Nephron progenitor cell (in vitro differentiated cells): Measurements from ENCODE around the gene PPFIA4.

Experiments used
- DNase-seq: peaks from one replicate; pipeline ENCODE4 v3.0.0; 2021
- H3K27ac Mint-ChIP-seq: 2 replicates; pipeline ENCODE4 v1.8.0; 2021; ENCODE audit warnings: mild to moderate bottlenecking, moderate library complexity, mixed read lengths
- H3K27me3 Mint-ChIP-seq: 2 replicates; pipeline ENCODE4 v1.8.0; 2021; ENCODE audit warnings: mild to moderate bottlenecking, low read depth, mixed read lengths; ENCODE audit not compliant: poor library complexity
- H3K36me3 Mint-ChIP-seq: 2 replicates; pipeline ENCODE4 v1.8.0; 2021; ENCODE audit warnings: low read depth, mixed read lengths
- H3K4me1 Mint-ChIP-seq: 2 replicates; pipeline ENCODE4 v1.8.0; 2021; ENCODE audit warnings: mixed read lengths
- H3K4me3 Mint-ChIP-seq: 2 replicates; pipeline ENCODE4 v1.8.0; 2021; ENCODE audit warnings: mild to moderate bottlenecking, moderate library complexity, mixed read lengths
- H3K9me3 Mint-ChIP-seq: 2 replicates; pipeline ENCODE4 v1.8.0; 2021; ENCODE audit warnings: mild to moderate bottlenecking, moderate library complexity, mixed read lengths
- TF ChIP-seq, protein P1 (sequence below): fragments of 200-600 bp; sonication (generic); IDR thresholded peaks from 2 replicates; pipeline ENCODE4 v1.5.0; 2021; ENCODE audit warnings: antibody characterized with exemption

PPFIA4 gene

DNA sequence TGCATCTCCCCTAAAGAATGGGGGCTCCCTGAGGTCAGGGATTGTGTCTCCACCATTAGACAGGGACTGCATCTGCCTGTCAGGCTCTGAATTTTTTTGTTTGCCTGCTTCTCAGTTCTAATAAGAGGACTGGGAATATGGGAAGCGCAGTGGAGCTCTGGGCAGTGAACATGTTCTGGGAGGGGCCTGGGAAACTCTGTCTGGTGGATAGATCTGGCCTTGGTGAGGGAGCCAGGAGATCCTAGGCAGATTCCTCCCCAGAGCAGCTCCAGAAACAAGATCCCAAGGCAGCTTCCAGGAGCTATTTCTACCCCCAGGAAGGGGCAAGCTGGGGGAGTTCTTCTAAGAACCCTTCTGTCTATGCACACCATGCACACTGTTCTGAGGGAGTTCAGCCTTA lies 72.2 kb downstream of the PPFIA4 start:
- Mint-ChIP-seq H3K9me3 (peaks cover 44% of the 10 kb centered on the region), H3K4me3 (no peak overlapping the region), H3K36me3 (peaks cover 25% of the 10 kb centered on the region), H3K4me1 (peaks cover 29% of the 10 kb centered on the region), H3K27ac (no peak overlapping the region), H3K27me3 (peaks cover 5% of the 10 kb centered on the region)
- DNase-seq = no peak
- TF ChIP-seq, protein P1, sequence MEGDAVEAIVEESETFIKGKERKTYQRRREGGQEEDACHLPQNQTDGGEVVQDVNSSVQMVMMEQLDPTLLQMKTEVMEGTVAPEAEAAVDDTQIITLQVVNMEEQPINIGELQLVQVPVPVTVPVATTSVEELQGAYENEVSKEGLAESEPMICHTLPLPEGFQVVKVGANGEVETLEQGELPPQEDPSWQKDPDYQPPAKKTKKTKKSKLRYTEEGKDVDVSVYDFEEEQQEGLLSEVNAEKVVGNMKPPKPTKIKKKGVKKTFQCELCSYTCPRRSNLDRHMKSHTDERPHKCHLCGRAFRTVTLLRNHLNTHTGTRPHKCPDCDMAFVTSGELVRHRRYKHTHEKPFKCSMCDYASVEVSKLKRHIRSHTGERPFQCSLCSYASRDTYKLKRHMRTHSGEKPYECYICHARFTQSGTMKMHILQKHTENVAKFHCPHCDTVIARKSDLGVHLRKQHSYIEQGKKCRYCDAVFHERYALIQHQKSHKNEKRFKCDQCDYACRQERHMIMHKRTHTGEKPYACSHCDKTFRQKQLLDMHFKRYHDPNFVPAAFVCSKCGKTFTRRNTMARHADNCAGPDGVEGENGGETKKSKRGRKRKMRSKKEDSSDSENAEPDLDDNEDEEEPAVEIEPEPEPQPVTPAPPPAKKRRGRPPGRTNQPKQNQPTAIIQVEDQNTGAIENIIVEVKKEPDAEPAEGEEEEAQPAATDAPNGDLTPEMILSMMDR = no peak

DNA sequence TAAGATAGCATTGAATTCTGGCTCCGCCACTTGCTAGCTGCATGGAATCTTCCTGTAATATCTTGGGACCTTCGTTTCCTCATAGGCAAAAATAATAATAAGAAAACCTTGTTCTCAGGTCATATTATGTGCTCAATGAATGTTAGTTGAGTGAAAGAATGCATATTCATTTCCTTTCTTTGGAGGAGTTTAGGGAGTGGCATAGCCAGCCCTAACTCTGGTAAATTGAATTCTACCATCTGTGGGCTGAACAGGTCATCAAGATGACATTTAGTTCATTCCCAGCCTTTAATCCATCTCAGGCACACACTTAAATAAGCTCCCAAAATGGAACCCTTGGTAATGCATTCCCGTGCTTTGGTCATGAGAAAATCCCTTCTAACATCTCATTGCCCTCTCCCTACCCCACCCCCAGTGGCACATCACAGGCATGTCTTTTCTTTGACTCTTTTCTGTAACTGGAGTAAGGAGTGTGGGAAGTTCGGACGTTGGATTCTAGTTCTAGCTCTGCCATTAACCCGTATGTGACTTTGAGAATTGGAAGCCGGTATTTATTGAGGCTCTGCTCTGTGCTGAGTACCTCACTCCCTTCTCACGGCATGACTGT lies 72.7 kb downstream of the PPFIA4 start:
- H3K36me3 Mint-ChIP-seq = peaks cover 25% of the 10 kb centered on the region
- peaks cover 30% of the 10 kb centered on the region for H3K4me1 Mint-ChIP-seq
- H3K9me3 Mint-ChIP-seq = peaks cover 39% of the 10 kb centered on the region
- H3K27ac Mint-ChIP-seq = no peak overlapping the region
- H3K27me3 Mint-ChIP-seq = peaks cover 5% of the 10 kb centered on the region
- DNase-seq = no peak
- H3K4me3 Mint-ChIP-seq = no peak overlapping the region
- TF ChIP-seq, protein P1 = no peak

DNA sequence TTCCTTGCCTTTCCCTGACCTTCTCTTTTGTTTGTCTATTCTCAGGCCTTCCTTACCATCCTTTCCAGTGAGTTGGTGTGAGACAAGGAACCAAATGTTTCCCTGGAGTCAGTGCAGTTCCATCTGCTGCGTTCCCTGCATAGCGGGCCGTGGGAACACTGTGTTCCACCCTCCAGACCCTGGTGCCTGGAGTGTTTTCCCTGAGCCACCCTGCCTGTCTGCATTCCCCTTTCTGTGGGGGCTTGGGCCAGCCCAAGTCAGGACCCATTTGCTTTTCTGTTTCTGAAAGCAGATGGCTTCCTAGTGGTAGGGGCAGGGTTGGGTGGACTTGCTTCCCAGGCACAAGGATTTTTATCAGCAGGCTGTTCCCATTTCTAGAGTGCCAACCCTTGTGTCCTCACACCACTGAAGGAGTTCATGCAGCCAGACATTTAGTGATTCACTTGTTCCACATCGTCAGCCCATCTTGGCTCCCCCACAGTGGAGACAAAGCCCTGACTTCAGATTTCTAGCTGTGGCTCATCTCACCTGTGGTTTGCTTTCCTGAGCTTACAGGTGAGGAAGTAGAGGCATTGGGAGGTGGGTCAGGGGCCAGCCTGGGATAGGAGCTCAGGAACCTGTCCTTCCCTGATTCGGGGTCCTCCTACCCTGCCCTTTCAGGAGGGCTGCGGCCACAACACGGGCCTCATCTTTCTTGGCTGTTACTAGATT lies 73.7 kb downstream of the PPFIA4 start:
- H3K27ac Mint-ChIP-seq = no peak overlapping the region
- no peak for DNase-seq
- TF ChIP-seq, protein P1 = no peak
- H3K4me3 Mint-ChIP-seq = no peak overlapping the region
- peaks cover 5% of the 10 kb centered on the region for H3K27me3 Mint-ChIP-seq
- H3K36me3 Mint-ChIP-seq = peaks cover 19% of the 10 kb centered on the region
- peaks cover 30% of the 10 kb centered on the region for H3K4me1 Mint-ChIP-seq
- H3K9me3 Mint-ChIP-seq = peaks cover 33% of the 10 kb centered on the region

DNA sequence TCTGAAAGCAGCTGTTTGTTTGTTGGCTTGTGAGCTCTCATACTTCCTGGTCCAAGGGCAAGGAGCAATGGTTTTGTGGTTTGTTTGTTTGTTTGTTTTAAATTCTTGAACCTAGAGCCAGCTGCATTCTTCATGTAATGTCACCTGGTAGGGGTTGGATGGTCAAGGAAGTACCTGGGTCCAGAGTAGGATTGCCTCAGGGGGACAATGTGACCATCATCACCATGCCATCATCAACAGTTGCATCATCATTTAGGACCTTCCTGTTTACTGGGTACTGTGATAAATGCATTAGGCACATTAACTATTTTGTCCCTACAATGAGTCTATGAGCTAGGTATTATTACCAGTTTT lies 74.2 kb downstream of the PPFIA4 start:
- Mint-ChIP-seq H3K36me3 (peaks cover 17% of the 10 kb centered on the region), H3K27ac (peak overlapping the region; percentile 79), H3K9me3 (peaks cover 33% of the 10 kb centered on the region), H3K4me1 (peaks cover 30% of the 10 kb centered on the region), H3K4me3 (no peak overlapping the region), H3K27me3 (peaks cover 9% of the 10 kb centered on the region)
- no peak for DNase-seq
- TF ChIP-seq, protein P1 = no peak

DNA sequence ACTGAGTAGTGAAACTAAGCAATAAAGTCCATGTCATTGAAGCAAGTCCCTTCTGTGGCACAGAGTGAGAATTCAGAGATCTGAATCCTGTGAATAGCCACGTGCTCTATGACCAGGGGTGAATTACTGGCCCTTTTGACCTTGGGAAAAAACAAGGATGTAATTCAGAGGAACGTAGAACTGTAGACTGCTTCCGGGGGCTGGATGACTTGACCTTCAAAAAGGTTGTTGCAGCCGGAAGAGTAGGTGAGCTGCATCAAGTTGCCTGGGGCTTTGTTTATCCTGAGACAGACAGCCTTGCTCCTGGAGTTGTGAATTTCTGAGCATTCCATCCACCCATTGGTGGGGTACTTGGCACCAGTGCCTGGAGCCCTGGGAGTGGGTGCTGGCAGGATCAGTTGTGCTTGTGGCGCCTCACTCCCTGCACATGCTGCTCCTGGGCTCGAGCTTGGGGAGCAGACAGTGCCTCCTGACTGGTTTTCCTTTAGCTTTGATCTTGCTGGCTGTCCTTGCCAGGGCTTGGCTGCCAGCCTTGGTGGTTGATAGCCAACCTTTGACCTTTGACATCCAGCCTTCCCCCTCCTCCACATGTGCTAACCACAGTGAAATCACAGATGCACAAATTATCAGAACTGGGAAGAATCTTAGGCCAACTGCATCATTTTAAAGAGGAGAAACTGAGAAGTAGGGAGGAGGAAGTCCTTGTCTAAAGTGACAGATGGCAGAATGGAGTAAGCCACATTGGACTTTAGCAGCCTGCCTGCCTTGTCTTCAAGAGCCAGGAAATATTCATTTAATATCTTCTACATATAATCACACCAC lies 75.7 kb downstream of the PPFIA4 start:
- peaks cover 7% of the 10 kb centered on the region for H3K27me3 Mint-ChIP-seq

More for the DNA sequence above, 75.7 kb downstream of the PPFIA4 start:
- TF ChIP-seq, protein P1 = no peak
- peaks cover 13% of the 10 kb centered on the region for H3K36me3 Mint-ChIP-seq
- H3K4me1 Mint-ChIP-seq = peaks cover 30% of the 10 kb centered on the region
- H3K27ac Mint-ChIP-seq = peak overlapping the region; percentile 86
- DNase-seq = no peak
- peak overlapping the region; percentile 60 for H3K4me3 Mint-ChIP-seq
- peaks cover 24% of the 10 kb centered on the region for H3K9me3 Mint-ChIP-seq
